ENCODE measurements around the gene ZFPL1.

DNA sequence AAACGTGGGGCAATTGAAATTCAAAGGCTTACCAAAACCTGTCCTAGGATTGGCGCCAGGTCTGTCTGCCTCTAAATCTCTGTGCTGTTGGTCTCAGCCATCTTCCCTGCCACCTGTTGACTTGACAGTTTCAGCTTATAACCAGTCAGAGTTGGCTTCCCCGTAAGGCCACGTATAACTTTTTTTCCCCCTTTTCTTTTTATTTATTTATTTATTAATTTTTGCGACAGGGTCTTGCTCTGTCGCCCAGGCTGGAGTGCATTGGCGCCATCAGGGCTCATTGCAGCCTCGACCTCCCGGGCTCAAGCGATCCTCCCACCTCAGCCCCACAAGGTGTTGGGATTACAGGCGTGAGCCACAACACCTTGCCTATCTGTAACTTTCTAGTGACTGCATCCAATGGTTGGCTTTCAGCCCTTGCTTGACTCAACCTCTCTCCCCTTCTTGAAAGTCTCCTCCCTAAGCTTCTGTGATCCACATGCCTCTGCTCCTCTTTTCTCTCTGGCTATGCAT is 51.7 kb downstream of the ZFPL1 start:
- TF ChIP-seq GATA2 (IDR thresholded peaks at IDR 0.05; ENCODE audit: low read depth, low read length) = no peak
- no peak for TF ChIP-seq GATA3 (IDR thresholded peaks at IDR 0.05; ENCODE audit: low read depth, low read length)
